ENCODE results near the gene TMEM163. TPM values are rescaled to one million over a fixed set of nuclear protein-coding genes. Genes with fewer than 3 reads are reported as not detected.
"Not testable (repeated sequence)": the region's sequence is repeated elsewhere in the genome, so short reads cannot be mapped to it uniquely, and the experiment has no call there.

The TMEM163 gene
- total RNA-seq, 3 donors from 2014 or later, result 0.41 to 1.5 (median 0.60) TPM

GRCh38 chr2:134762508-134762907 is 43.7 kb upstream of the TMEM163 start:
- TF ChIP-seq CTCF (IDR thresholded peaks at IDR 0.05), result no peak
- intact Hi-C loops (cut with DNase I, micrococcal nuclease), result no loop called here
- Histone ChIP-seq H3K4me3 (no peak overlapping the region), H3K9me3 (no peaks in the 10 kb centered on the region), H3K4me1 (ENCODE audit: low read depth) (no peaks in the 10 kb centered on the region), H3K36me3 (ENCODE audit: low read depth) (no peaks in the 10 kb centered on the region)
- DNase-seq, result no peak
- no peak for ATAC-seq

GRCh38 chr2:134760385-134760784 is 41.6 kb upstream of the TMEM163 start:
- no peak overlapping the region for H3K4me3 ChIP-seq
- no peak for ATAC-seq
- DNase-seq, result no peak
- intact Hi-C loops (cut with DNase I, micrococcal nuclease), result no loop called here
- H3K4me1 ChIP-seq (ENCODE audit: low read depth), result no peaks in the 10 kb centered on the region
- no peak for TF ChIP-seq CTCF (IDR thresholded peaks at IDR 0.05)
- H3K9me3 ChIP-seq, result no peaks in the 10 kb centered on the region
- no peaks in the 10 kb centered on the region for H3K36me3 ChIP-seq (ENCODE audit: low read depth)

GRCh38 chr2:134758633-134759032 is 39.8 kb upstream of the TMEM163 start:
- Histone ChIP-seq H3K4me1 (ENCODE audit: low read depth) (no peaks in the 10 kb centered on the region), H3K4me3 (no peak overlapping the region), H3K36me3 (ENCODE audit: low read depth) (no peaks in the 10 kb centered on the region), H3K9me3 (no peaks in the 10 kb centered on the region)
- intact Hi-C loops (cut with DNase I, micrococcal nuclease), result no loop called here
- no peak for DNase-seq
- TF ChIP-seq CTCF (IDR thresholded peaks at IDR 0.05), result no peak
- no peak for ATAC-seq

- H3K4me3 ChIP-seq; ATAC-seq; H3K9me3 ChIP-seq; intact Hi-C loops (cut with DNase I, micrococcal nuclease); DNase-seq; H3K36me3 ChIP-seq (ENCODE audit: low read depth); H3K4me1 ChIP-seq (ENCODE audit: low read depth): not testable (repeated sequence)
Observed at GRCh38 chr2:134751981-134752380, 33.2 kb upstream of the TMEM163 start.

- no peak for ATAC-seq
- DNase-seq, result no peak
- intact Hi-C loops (cut with DNase I, micrococcal nuclease), result no loop called here
- Histone ChIP-seq H3K4me1 (ENCODE audit: low read depth) (no peaks in the 10 kb centered on the region), H3K9me3 (no peaks in the 10 kb centered on the region), H3K36me3 (ENCODE audit: low read depth) (no peaks in the 10 kb centered on the region), H3K4me3 (no peak overlapping the region)
- no peak for TF ChIP-seq CTCF (IDR thresholded peaks at IDR 0.05)
Observed at GRCh38 chr2:134745546-134745945, 26.7 kb upstream of the TMEM163 start.

- Histone ChIP-seq H3K9me3 (no peaks in the 10 kb centered on the region), H3K4me3 (no peak overlapping the region), H3K4me1 (ENCODE audit: low read depth) (no peaks in the 10 kb centered on the region), H3K36me3 (ENCODE audit: low read depth) (no peaks in the 10 kb centered on the region)
- DNase-seq (no peak), ATAC-seq (no peak)
- TF ChIP-seq CTCF (IDR thresholded peaks at IDR 0.05), result no peak
- intact Hi-C loops (cut with DNase I, micrococcal nuclease), result no loop called here
Observed at GRCh38 chr2:134745023-134745422, 26.2 kb upstream of the TMEM163 start.
